HT1080 (cell line): ENCODE measurements around the gene PRMT2. TPM values are rescaled to one million over a fixed set of nuclear protein-coding genes. Genes with fewer than 3 reads are reported as not detected.
A peak's percentile ranks its signal among the peaks of the same experiment; 100 is the strongest.

Source experiments
- DNase-seq: peaks from one replicate; pipeline ENCODE4 v3.0.0-alpha.2; 2015; ENCODE audit warnings: low read depth
- polyA plus RNA-seq, 2 experiments: library from polyadenylated mRNA; depleted of rRNA; stranded (reverse); fragments of >200 nt; gene quantifications; 2 replicates each; pipeline ENCODE4 v1.2.3, GENCODE V29; 2015
- total RNA-seq: library from RNA; depleted of rRNA; stranded (reverse); fragments of >200 nt; shearing (Covaris generic); gene quantifications from 2 replicates; pipeline ENCODE4 v1.2.3, GENCODE V29; 2014; rRNA removed

Gene PRMT2
- 75.9 and 91.3 TPM in 2 replicates for total RNA-seq
- 87.5 and 91.6 TPM in 2 replicates for polyA plus RNA-seq (2015; cell fraction: cytosol; rRNA removed)
- polyA plus RNA-seq (2015; cell fraction: nucleus; rRNA removed) = 56.3 and 60.7 TPM in 2 replicates

DNA sequence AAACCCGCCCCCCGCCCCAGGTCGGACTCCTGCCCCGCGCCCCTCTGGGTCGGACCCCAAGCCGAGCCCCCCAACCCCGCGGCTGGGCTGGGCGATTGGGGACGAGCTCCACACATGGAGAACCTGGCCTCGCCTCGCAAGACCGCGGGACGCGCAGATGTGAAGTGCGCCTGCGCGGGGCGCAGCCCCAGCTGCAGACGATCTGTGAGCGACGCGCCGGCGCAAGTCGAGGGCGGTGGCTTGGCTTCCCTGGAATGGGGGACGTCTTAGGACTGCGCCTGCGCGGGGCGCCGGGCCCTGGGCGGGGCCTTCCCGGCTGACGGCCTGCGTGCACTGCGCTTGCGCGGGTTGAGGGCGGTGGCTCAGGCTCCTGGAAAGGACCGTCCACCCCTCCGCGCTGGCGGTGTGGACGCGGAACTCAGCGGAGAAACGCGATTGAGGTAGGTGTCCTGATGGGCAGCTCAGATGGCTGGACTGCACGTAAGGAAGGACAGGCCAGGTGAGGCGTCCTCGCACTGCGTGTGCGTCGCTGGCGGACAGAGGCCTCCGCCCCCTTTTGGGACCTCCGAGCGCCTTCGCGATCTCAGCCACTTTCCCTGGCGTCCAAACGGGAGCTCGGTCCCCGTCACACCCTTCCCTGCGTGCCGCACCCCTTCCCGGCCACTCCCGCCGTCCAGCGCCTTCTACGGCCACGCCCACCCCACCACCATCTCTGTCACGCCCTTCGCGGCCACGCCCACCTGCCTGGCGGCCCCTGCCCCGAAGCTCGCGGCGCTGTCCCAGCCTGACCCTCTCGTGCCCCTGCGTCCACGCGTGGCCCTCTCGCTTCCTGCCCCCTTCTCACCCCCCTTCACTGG, at the start of gene PRMT2:
TSS of gene PRMT2 (plus strand) at position 351 of the 857 bp plus-strand sequence. CDS start 1,278 bp downstream, outside the sequence.
- DNase-seq = peak; percentile 94

DNA sequence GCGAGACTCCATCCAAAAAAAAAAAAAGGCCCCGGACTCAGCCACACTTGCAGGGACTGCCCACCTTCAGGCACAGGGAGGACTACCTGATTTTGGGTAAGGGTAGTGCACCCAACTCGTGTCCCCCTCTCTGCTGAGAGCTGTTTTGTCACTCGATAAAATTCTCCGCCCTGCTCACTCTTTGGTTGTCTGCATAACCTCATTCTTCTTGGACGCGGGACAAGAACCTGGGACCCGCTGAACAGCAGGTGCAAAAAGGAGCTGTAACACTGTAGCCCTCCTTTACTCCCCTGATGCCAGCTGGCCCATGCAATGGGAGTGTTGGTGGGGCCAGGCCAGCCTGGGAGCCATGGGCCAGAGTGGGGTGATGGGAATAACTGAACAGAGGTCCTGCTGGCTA, 41.2 kb upstream of the PRMT2 start:
- DNase-seq = no peak

DNA sequence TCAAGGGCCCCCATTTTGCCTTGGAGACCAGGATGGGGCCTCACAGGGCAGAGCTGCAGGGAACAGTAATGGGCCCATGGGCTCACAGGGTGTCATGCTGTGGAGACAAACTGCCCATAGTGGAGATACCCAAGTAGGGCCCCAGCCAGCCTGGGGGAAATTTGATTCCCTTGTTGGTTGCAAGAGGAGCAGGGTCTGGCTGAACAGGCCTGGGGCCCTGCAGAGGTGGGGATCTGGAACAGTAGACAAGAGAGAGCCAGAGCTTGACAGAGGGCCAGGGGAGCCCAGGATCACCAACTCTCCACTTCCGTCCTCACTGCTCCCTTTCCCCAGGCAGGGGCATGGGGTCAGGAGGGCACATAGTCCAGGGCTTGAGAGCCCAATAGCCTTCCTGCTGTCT, 39.3 kb upstream of the PRMT2 start:
- DNase-seq = no peak

DNA sequence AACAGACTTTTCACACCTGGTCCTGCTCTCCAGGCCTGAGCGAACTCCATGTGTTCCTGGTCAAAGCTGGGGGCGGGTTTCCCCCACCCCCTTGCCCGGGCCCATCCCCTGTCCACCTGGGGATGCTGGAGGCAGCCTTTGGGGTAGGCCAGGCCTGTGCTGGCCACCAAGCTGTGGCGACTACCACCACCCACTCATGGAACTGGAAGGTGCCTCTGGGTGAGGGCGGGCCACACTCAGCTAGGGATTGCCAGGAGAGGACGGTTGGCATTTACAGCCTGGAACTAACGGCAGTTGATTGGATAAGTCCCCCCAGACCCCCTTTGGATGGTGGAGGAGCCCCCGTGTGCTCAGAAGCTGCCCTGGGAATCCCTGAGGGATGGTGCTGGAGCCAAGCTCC, 38.4 kb upstream of the PRMT2 start:
- DNase-seq = no peak

DNA sequence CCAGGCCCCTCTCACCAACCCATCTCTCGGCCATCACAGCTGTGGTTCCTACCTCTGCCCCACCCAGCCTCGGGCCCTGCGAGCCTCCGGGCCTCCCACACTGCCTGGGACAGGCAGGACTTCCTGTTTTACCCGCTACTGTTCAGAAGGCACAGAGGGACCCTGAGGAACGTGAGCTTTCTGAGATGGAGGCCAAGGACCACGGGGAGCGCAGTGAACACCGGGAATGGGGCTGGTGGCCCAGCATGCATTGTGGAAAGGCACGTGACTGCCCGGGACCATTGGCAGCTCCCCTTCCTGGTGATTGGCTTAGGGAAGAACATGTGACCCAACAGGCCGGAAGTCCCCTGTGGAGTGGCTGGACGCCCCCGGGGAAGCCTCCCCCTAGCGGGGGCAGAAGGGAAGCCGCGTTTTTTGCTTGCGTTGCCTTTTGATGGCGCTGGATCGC, 37.6 kb upstream of the PRMT2 start:
- no peak for DNase-seq

DNA sequence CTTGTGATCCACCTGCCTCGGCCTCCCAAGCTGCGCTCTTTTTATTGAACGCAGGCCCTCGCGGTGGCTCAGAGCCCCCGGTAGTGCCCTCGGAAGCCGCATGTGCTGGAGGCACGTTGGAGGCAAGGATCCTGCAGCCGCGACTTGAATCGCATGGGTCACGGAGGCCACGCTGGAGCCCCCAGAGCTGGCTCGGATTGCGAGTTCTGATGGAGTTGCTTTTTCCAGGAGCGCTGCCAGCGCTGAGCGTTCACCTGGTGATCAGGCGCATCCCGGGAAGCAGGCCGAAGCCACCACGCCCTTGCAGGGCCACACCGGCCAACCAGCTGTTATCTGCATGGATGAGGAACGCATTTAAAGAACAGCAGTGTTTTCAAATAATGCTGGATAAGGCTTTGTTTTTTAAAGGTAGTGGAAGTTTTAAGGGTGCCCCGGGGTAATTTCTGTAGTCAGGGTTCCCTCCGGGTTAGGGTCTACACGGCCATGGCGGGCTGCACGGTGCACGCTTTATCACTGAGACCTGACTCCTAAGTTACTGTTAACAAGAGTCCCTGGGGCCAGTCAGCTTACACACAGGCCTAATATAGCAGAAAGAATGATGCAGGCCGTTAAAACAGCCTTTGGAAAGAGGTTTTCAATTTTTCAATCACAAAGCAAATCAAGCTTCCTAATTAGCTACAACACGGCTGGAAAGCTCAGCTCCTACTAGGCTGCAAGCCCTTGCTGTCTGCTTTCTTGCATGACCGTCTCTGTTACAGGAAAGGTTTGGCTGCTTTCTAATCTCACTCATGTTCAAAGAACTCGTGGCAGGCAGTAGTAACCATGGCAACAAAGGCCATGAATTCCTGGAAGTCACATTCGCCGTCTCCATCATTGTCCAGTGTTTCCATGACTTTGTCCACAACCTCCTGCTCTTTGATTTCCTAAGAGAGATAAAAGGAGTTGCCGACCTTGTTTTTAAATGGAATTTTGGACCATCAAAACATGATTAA, 36.6 kb upstream of the PRMT2 start:
- peak; percentile 46 for DNase-seq

DNA sequence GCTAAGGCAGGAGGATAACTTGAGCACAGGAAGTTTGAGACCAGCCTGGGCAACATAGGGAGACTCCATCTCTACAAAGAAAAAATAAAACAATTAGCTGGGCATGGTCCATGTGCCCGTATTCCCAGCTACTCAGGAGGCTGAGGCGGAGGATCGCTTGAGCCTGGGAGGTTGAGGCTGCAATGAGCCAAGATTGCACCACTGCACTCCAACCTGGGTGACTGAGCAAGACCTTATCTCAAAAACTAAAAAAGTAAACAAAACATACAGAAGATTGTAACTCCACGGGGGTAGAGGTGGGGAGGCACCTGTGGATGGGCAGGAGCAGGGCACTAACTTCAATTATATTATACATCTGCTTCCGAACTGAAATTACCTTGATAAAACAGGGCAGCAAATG, 35.2 kb upstream of the PRMT2 start:
- no peak for DNase-seq

DNA sequence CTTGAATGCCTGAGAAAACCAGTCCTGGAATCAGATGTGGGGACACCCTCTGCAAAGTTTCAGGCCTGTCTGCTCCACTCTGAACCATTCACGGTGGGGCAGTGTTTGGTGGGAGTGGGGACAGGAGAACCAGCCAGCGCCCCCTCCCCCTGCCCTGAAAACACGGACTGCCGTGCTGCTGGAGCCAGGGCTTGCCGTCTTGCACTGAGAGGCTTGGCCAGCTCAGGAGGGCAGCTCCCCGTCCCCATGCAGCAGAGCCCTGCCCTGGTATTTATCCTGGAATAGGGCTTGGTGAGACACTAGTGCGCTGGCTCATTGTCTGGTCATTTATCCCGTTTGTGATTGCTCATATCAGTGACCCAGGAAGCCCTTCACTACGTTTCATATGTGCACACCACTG, 34.5 kb upstream of the PRMT2 start:
- no peak for DNase-seq

DNA sequence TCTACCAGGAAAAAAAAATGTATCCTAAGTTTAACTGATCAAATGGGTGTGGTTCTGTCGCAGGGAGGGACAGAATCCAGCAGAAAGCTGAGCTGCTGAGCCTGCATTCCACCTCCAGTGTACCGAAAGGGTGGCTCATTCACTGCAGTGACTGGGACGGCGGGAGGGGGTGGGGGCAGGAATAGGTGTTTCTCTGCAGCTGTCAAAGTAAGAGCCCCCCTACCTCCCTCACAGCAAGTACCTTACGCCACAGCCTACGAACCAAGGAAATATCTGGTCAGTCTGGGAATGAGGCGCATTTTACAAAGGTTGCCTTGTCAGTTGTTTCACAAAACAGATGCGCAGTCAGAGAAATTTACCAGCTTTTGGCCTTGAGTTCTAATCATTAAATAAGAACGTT, 32.2 kb upstream of the PRMT2 start:
- no peak for DNase-seq

DNA sequence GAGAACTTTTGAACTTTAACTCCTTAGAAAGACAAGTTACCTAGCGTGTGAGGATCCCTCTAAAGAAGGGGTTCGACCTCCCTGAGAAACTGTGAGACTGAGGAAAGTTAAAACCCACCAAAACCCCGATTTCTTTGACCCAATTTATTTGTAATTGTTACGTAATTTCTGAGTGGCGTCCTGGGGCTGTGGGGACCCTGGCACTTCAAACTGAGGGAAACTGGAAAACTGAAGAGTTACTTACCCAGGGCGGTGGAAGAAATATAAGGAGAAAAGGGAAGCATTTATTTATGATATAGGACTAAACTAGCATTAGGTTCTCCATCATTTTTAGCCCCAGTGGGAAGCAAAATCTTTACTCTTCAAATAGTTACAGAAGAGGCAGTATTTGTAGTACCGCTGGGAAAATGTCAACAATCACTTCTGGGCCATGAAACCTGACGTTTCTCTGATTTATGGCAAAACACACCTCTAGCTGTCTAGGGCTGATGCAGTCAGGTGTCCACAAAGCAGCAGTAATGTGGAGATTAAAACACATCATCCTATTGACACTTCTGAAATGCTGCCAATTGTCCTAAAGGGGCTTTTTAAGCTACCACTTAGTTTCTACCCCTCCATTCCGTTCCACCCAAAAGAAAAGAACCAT, 31.0 kb upstream of the PRMT2 start:
- no peak for DNase-seq

DNA sequence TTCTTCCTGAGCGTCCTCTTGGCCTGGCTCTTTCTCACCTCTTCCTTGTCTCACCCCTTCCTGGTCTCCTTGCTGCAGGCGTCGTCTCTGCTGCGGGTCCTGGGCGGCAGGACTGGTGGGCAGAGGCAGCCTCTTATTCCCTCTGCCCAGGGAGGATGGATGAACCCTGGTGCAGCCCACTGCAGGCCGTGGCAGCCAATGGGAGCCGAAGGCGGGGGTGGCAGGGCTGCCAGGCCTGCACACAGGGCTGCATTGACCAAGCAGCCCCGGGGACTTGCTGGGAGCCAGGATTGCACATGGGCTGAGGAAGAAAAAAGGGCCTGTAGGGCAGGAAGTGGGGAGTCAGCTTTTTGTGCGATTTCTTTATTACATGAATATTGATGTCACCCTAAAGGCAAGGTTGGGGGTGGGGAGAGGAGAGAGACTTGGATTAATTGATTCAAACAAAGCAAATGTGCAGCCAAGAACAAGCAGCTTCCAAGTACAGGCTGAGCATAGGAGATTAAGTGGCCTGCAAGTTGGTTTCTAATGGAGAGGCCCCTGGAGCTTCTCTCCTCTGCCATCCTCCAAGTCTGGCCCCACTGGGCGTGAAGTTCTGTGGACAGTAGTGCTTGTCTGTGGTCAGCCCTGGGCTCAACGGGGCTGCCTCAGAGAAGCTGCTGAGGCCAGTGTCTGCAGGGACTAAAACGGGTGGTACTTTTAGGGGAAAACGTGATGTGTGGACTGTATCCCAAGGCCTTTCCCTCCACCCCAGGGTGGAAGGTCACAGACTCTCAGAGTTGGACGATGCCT, 30.3 kb upstream of the PRMT2 start, which contains the start of gene S100B:
TSS of gene S100B (minus strand) at position 108 of the 792 bp plus-strand sequence. CDS start 2,667 bp downstream, outside the sequence.
- no peak for DNase-seq

DNA sequence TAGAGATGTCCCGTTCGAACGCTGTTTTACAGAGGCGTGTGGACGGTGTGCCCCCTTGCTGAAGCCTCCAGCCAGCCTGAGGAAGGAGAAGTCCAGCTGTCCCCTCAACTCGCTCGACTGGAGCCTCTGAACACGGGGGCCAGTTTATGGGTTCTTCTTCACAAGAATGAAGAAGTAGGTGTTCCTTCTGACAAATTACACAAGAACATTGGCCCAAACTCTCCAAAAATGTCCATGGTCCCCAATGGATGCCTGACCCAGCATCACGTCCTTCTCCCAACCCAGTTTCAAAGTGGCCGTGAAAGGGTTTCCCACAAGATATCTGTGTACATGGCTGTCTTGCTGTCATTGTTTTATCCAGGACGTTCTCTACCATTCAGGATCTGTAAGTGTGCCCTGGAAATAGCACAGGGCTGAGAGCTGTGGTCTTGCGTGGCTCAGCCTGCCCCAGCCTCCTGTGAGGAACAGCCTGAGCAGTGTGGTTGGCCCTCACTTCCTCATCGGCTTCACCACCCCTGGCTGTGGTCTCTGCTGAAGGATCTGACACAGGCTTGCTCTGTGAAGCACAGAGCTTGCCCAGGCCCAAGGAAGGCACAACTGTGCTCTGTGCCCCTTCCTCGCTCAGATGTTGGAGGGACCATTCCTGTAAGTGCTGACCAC, 29.6 kb upstream of the PRMT2 start:
- no peak for DNase-seq

DNA sequence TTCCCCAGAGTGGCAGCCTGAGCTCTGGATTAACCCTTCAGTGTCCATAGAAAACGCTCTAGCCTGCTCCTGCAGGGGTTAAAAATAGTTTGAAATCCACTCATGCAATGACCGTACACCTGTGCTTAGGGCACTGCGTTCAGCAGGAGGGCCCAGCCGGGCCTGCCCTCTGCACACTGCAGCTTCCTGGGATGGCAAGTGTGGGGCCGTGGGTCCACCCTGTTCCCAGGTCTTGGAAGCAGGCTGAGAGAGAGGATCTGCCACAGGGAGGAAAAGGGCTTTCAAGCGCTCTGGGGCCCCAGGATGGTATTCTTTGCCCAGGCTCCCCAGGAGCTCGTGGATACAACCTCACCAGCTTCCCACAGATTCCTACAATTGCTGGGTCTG, 29.1 kb upstream of the PRMT2 start:
- no peak for DNase-seq

DNA sequence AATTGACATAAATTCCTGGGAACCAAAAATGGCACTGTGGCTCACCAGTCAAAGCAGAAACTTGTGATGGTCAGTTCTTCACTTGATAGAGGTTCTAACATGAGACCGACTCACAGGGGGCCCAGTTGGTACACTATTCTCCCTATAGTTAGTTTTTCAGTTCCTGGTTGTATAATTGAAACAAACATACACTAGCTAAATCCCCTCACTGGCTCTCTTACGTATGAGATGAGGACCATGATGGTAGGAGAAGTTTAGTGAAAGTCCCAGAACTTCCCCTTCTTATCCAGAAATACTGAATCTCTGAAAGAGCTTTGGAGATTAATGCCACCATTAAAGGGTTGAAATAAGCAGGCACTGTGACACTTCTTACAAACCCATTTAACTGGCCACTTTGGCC, 27.8 kb upstream of the PRMT2 start:
- DNase-seq = no peak

DNA sequence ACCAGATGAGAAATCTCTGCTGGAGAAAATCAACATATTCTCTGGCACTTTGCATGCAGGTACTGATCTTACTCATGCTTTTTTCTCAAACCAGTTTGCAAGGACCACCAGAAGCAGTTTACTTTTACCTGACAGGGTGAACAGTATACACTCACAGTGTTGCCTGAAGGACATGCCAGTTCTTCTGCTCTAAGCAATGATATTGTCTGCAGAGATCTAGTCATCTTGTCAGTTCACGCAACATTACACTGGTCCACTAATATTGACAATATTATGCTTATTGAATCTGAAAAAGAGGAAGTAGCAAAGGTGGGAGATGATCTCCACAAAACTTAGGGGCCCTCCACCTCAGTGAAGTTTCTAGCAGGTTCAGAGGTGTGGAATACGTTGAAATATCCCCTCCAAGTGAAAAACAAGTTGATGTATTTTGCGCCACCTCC, 26.8 kb upstream of the PRMT2 start:
- no peak for DNase-seq

DNA sequence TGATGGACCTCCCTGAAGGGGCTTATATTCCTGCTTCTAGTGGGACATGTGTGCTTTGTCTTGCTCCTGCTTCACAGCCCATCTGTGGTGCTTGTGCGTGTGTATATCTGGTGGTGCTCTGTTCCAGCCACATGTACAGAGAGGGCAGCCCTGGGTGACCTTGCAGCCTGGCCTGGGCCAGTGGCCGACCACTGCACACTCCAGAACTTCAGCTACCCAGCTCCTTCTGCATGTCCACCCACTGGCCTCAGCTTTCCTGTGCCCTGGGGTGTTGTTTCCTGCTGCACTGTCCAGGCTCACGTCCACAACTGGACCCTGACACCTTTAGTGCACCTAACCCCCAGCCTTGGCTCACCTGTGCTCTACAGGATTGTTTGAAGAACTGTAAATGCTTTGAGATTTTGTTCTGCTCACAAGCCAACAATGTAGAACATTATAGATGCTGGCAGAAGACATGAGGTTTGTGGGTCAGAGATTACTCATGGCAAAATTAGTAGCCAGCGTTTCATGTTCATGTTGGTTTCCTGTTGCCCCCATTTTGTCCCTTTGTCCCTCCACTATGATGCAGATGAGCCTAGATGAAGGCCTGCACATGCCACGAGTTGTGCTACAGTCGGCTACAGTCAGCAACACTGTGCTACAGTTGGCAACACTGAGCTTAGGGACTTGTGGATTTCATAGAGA, 25.3 kb upstream of the PRMT2 start:
- DNase-seq = no peak

DNA sequence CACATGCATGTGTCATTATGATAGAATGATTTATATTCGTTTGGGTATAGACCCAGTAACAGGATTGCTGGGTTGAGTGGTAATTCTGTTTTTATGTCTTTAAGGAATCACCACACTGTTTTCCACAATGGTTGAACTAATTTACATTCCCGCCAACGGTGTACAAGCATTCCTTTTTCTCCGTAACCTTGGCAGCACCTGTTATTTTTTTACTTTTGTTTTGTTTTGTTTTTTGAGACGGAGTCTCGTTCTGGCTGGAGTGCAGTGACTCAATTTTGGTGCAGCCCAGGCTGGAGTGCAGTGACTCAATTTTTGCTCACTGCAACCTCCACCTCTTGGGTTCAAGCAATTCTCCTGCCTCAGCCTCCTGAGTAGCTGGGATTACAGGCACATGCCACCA, 22.1 kb upstream of the PRMT2 start:
- peak; percentile 37 for DNase-seq

DNA sequence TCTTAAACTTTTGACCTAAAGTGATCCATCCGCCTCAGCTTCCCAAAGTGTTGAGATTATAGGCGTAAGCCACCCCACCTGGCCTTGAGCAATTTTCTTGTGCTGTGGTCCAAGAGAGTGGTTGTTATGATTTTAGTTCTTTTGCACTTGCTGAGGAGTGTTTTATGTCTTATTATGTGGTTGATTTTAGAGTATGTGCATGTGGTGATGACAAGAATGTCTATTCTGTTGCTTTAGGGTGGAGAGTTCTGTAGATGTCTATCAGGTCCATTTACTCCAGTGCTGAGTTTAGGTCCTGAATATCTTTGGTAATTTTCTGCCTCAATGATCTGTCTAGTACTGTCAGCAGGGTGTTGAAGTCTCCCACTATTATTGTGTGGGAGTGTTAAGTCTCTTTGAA, 19.4 kb upstream of the PRMT2 start:
- DNase-seq = no peak

DNA sequence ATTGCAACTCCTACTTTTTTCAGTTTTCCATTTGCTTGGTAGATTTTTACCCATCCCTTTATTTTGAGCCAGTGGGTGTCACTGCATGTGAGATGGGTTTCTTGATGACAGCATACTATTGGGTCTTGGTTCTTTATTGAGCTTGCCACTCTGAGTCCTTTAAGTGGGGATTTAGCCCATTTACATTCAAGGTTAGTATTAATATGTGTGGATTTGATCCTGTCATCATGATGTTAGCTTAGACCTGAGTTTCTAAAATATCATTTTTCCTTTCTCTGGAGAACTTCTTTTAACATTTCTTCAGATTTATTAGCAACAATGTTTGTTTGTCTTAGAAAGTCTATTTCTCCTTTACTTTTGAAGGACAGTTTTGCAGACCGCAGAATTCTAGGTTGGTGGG, 18.8 kb upstream of the PRMT2 start:
- no peak for DNase-seq
